ENCODE results near the gene NAV2. TPM values are rescaled to one million over a fixed set of nuclear protein-coding genes. Genes with fewer than 3 reads are reported as not detected.

NAV2 gene
- total and polyA plus RNA-seq, 2 experiments from 2014 or later: 26.0 to 45.0 TPM

- Histone ChIP-seq H4K20me1 (replicated peaks; ENCODE audit: insufficient read depth) (peaks cover 7% of the 10 kb centered on the region), H3K9me2 (ENCODE audit: insufficient read depth) (no peaks in the 10 kb centered on the region), H3K36me3 (ENCODE audit: insufficient read depth) (no peaks in the 10 kb centered on the region), H2AFZ (no peak overlapping the region), H3K4me3 (no peak overlapping the region), H3K79me2 (replicated peaks; ENCODE audit: insufficient read depth) (no peaks in the 10 kb centered on the region; the same call in 1 of the 2 replicates), H3K4me1 (ENCODE audit: insufficient read depth) (peaks cover 4% of the 10 kb centered on the region), H3K27me3 (ENCODE audit: insufficient read depth) (no peaks in the 10 kb centered on the region), H3F3A (replicated peaks; ENCODE audit: low read depth) (no peaks in the 10 kb centered on the region), H3K4me2 (no peak overlapping the region), H3K27ac (ENCODE audit: low read depth) (no peak overlapping the region; the same call in 1 of the 2 replicates)
- ATAC-seq (no peak), DNase-seq (ENCODE audit: low spot score) (no peak)
- Mint-ChIP-seq H3K27ac (no peak overlapping the region), H3K36me3 (ENCODE audit: low read depth) (0 out of 3 replicates have a peak, but pooled peaks cover 3% of the 10 kb centered on the region), H3K4me3 (no peak overlapping the region), H3K4me1 (peaks cover 26% of the 10 kb centered on the region), H3K27me3 (ENCODE audit: insufficient read depth, low read depth, poor library complexity) (peaks cover 4% of the 10 kb centered on the region), H3K9me3 (no peaks in the 10 kb centered on the region)
- no peak for TF ChIP-seq REST (IDR thresholded peaks at IDR 0.05; ENCODE audit: unreplicated experiment)
- TF ChIP-seq ETS1 (IDR thresholded peaks at IDR 0.05): no peak
- no peak for TF ChIP-seq NANOG (IDR thresholded peaks at IDR 0.05; ENCODE audit: borderline replicate concordance)
- TF ChIP-seq ZNF462 (CRISPR knock-in tag; IDR thresholded peaks at IDR 0.05): no peak
- TF ChIP-seq EZH2phosphoT487 (IDR thresholded peaks at IDR 0.05; ENCODE audit: unreplicated experiment): no peak
- no peak for TF ChIP-seq STAT1 (IDR thresholded peaks at IDR 0.05; ENCODE audit: unreplicated experiment)
- no peak for TF ChIP-seq EZH2 (IDR thresholded peaks at IDR 0.05; ENCODE audit: low read depth, unreplicated experiment)
- TF ChIP-seq POLR2AphosphoS5 (IDR thresholded peaks at IDR 0.05; ENCODE audit: low read depth): no peak
- TF ChIP-seq CTCF (conservative IDR thresholded peaks at IDR 0.05; ENCODE audit: low read depth in 2 of 2): no peak
- TF ChIP-seq JUNB (IDR thresholded peaks at IDR 0.05; ENCODE audit: unreplicated experiment): no peak
- no peak for TF ChIP-seq ZNF114 (CRISPR knock-in tag; IDR thresholded peaks at IDR 0.05)
- TF ChIP-seq ZNF331 (CRISPR knock-in tag; IDR thresholded peaks at IDR 0.05; ENCODE audit: low read depth): no peak
- no peak for TF ChIP-seq CREB1 (CRISPR knock-in tag; IDR thresholded peaks at IDR 0.05; ENCODE audit: low read depth)
These were observed 265.3 kb downstream of the NAV2 start for GRCh38 chr11:19977941-19978340.

Data from GM23338 (cell line).